AG04449 (cell line): Measurements from ENCODE around the gene MAML2.

Source experiments
- CTCF ChIA-PET: fragments of 350-600 bp; formaldehyde crosslinking; extraction: SDS; loops from one replicate; lab custom pipeline; 2021; ENCODE audit warnings: antibody characterized with exemption; lab: Yijun Ruan, JAX
- POLR2A ChIA-PET: fragments of 400-600, 350-600 bp; formaldehyde crosslinking; extraction: SDS; loops from one replicate; lab custom pipeline; 2020; ENCODE audit warnings: antibody characterized with exemption, inconsistent platforms; lab: Yijun Ruan, JAX
- DNase-seq: peaks from one replicate; pipeline ENCODE4 v3.0.0-alpha.2; 2010; ENCODE audit warnings: low read depth, low spot score
- H3K4me3 ChIP-seq: 2 replicates; pipeline ENCODE4 v1.5.1; 2011; ENCODE audit warnings: low read depth, mild to moderate bottlenecking, control low read depth, low read length
- TF ChIP-seq, protein P1 (sequence below): IDR thresholded peaks from one replicate; pipeline ENCODE4 v1.5.1; 2011; ENCODE audit warnings: mild to moderate bottlenecking, moderate library complexity, low read length, control low read depth, inconsistent platforms; ENCODE audit not compliant: insufficient read depth; ENCODE audit errors: missing control alignments

The MAML2 gene

GRCh38 chr11:96385187-96385586, 42.2 kb upstream of the MAML2 start:
- ChIA-PET POLR2A (no interaction called here), CTCF (interaction anchor here (1.0 to 1.1 kb wide), 2 partner anchors 370 to 549 kb away, joined by 3 read pairs; no protein-coding TSS in a partner anchor)
- TF ChIP-seq, protein P1, sequence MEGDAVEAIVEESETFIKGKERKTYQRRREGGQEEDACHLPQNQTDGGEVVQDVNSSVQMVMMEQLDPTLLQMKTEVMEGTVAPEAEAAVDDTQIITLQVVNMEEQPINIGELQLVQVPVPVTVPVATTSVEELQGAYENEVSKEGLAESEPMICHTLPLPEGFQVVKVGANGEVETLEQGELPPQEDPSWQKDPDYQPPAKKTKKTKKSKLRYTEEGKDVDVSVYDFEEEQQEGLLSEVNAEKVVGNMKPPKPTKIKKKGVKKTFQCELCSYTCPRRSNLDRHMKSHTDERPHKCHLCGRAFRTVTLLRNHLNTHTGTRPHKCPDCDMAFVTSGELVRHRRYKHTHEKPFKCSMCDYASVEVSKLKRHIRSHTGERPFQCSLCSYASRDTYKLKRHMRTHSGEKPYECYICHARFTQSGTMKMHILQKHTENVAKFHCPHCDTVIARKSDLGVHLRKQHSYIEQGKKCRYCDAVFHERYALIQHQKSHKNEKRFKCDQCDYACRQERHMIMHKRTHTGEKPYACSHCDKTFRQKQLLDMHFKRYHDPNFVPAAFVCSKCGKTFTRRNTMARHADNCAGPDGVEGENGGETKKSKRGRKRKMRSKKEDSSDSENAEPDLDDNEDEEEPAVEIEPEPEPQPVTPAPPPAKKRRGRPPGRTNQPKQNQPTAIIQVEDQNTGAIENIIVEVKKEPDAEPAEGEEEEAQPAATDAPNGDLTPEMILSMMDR, result no peak
- H3K4me3 ChIP-seq, result no peak overlapping the region
- no peak for DNase-seq

DNA sequence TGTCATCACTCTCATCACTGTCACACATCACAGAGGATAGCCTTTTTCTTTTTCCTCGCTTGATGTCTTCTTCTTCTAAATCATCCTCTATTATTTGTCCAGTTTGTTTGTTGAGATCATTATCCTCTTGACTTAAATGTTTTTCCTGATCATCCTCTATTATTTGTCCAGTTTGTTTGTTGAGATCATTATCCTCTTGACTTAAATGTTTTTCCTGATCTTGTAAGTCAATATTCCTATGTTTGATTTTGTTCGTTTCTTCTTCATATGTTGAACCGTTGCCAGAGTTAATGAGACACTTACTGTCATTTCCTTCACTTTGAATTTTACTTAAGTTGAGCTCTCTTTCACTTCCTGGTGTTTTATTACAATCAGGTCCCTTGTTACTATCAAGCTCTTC, 41.2 kb upstream of the MAML2 start:
- POLR2A ChIA-PET, result no interaction called here
- no peak for DNase-seq
- no peak overlapping the region for H3K4me3 ChIP-seq
- TF ChIP-seq, protein P1, result no peak
- CTCF ChIA-PET, result interaction anchor here (0.7 kb wide), 1 partner anchor 328 kb away, joined by 3 read pairs; no protein-coding TSS in a partner anchor

GRCh38 chr11:96376796-96377195, 33.8 kb upstream of the MAML2 start:
- TF ChIP-seq, protein P1, result no peak
- H3K4me3 ChIP-seq, result no peak overlapping the region
- POLR2A ChIA-PET, result no interaction called here
- no peak for DNase-seq
- CTCF ChIA-PET, result no interaction called here

GRCh38 chr11:96373826-96374225, 30.8 kb upstream of the MAML2 start:
- TF ChIP-seq, protein P1, result no peak
- ChIA-PET POLR2A (no interaction called here), CTCF (no interaction called here)
- H3K4me3 ChIP-seq, result no peak overlapping the region
- no peak for DNase-seq

DNA sequence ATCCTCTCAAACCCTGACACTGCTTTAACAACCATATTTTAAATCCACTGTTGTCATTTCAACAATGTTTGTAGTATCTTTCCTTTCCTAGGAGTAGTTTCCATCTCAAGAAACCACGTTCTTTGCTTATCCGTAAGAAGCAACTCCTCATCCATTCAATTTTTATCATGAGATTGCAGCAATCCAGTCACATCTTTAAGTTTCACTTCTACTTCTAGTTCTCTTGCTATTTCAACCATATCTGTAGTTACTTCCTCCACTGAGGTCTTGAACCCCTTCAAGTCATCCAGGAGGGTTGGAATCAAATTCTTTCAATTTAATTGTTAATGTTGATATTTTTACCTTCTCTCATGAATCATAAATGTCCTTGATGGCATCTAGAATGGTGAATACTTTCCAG, 24.3 kb upstream of the MAML2 start:
- ChIA-PET CTCF (no interaction called here), POLR2A (no interaction called here)
- TF ChIP-seq, protein P1, result no peak
- H3K4me3 ChIP-seq, result no peak overlapping the region
- DNase-seq, result no peak

DNA sequence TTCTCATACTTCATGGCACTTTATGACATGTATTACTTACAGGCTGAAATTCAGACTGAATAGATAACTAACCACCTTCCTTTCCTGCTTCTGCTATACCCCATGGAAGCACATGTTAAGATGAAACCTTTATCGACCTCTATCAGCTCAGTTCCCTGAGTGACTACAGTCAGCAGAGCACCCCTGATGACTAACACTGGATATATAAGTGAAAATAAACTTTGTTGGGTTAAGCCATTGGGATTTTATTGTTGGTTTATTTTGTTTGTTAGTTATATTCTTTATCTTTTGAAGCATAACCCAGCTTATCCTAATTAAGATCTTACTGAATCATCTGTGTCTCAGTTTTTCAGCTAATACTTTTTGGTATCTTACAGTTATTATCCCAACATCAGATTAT, 23.0 kb upstream of the MAML2 start:
- TF ChIP-seq, protein P1, result no peak
- ChIA-PET CTCF (no interaction called here), POLR2A (no interaction called here)
- DNase-seq, result no peak
- H3K4me3 ChIP-seq, result no peak overlapping the region
